ENCODE measurements around the gene PPP1R16B. TPM values are rescaled to one million over a fixed set of nuclear protein-coding genes. Genes with fewer than 3 reads are reported as not detected.
"Not testable (repeated sequence)": the region's sequence is repeated elsewhere in the genome, so short reads cannot be mapped to it uniquely, and the experiment has no call there.

The PPP1R16B gene
- total RNA-seq, 4 donors from 2014 or later, result 0.72 to 3.0 (median 1.4) TPM

DNA sequence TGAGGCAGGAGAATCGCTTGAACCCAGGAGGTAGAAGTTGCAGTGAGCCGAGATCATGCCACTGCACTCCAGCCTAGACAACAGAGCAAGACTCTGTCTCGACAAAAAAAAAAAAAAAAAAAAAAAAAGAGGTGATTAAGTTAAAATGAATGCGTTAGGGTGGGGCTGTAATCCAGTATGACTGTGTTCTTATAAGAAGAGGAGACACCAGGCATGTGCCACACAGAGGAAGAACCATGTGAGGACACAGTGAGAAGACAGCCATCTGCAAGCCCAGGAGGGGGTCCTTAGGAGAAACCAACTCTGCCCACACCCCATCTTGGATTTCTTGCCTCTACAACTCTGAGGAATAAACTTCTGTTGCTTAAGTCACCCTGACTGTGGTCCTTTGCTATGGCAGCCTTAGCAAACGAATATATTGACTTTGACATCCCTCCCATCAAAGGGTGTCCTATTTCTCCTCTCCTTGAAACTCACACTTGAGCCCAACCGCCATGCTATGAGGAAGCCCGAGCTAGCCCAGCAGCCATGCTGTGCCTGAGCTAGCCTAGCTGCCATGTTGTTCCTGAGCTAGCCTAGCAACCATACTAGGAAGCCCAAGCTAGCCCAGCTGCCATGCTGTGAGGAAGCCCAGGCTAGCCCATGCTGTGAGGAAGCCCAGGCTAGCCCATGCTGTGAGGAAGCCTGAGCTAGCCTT is 15.8 kb upstream of the PPP1R16B start:
- no peak for TF ChIP-seq CTCF (IDR thresholded peaks at IDR 0.05)
- no peak for TF ChIP-seq POLR2A (IDR thresholded peaks at IDR 0.05)
- H3K4me3 ChIP-seq (ENCODE audit: low read depth, poor library complexity, severe bottlenecking), result no peak overlapping the region
- 75 to 78% methylated on average over 7 of the region's 7 CpGs for WGBS, 2 donors
- peak in 1 of 2 donors; percentile 26 for DNase-seq (ENCODE audit: low spot score in 2 of 2)
- intact Hi-C loops (cut with DNase I; ENCODE audit: low total_unique reads), result no loop called here

DNA sequence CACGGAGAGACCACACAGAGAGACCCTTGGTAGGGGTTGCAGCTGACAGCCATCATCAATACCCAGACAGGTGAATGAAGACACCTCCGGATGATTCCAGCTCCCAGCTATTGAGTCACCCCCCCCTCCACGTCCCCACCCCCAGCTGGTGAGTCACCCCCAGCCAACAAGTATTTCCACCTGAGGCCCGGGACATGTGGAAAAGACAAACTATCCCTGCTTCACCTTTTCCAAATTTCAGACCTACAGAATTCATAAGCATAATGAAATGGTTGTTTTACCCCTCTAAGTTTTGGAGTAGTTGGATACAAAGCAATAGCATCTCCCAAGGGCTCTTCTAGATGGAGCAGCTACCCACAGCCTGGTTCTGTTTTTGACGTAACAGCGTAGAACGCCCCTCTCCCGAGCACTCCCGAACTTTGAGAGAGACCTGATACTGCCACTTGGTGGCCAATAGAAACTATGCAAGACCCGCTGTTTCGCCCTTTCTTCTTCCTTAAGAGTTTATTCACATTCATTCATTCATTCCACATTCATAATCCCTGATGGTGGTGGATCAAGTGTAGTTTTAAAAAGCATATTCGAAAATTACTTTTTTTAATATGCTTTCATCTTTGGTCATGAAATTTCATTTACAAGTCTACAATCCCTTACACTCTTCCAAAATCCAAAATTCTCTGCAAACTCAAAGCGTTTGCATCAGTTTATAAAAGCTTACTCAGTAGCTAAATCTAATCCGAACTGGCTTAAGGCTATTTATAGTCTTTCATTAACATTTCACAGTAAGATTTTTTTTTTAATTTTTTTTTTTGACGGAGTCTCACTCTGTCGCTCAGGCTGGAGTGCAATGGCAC is 15.1 kb upstream of the PPP1R16B start:
- WGBS, 2 donors, result 35 to 37% methylated on average over 14 to 16 of the region's 16 CpGs
- peak in 1 of 3 donors; percentile 11 for TF ChIP-seq CTCF (IDR thresholded peaks at IDR 0.05)
- TF ChIP-seq POLR2A (IDR thresholded peaks at IDR 0.05), result no peak
- H3K4me3 ChIP-seq (ENCODE audit: low read depth, poor library complexity, severe bottlenecking), result no peak overlapping the region
- intact Hi-C loops (cut with DNase I; ENCODE audit: low total_unique reads), result no loop called here
- DNase-seq (ENCODE audit: low spot score in 2 of 2), result no peak

DNA sequence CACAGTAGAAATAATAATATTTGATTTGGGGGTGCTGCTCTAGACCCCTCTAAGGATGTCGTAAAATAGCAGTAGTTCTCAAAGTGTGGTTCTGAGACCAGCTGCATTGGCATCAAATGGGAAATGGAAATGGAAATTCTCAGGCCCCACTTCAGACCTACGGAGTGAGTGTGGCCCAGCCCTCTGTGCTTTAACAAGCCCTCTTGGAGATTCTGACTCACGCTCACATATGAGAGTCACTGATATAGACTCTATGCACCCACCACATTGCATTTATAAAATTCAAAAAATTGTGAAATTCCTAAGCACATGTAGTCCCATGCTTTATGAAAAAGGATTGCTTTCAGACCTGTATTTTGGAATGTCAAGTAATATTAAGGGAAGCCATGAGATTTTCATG is 14.2 kb upstream of the PPP1R16B start:
- no peak overlapping the region for H3K4me3 ChIP-seq (ENCODE audit: low read depth, poor library complexity, severe bottlenecking)
- DNase-seq (ENCODE audit: low spot score in 2 of 2), result peak in 1 of 2 donors; percentile 32
- WGBS, 2 donors, result 74 to 76% methylated on average over 3 of the region's 3 CpGs
- TF ChIP-seq POLR2A (IDR thresholded peaks at IDR 0.05) (no peak), CTCF (IDR thresholded peaks at IDR 0.05) (no peak)
- intact Hi-C loops (cut with DNase I; ENCODE audit: low total_unique reads), result no loop called here

DNA sequence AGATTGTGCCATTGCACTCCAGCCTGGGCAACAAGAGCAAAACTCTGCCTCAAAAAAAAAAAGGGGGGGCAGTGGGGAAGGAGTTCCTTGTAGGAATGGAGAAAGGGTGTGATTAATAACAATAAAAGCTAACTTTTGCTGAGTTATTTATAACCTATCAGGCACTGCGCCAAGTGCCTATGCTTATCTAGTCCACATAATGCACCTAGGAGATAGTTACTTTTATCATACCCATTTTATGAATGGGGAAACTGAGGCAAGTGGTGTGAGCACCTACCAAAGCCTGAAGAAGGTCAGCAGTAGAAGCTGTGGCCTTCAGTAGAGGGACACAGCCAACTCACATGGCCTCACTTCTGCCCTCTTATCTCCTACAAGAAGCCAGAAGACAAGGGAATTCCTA is 13.6 kb upstream of the PPP1R16B start:
- no peak overlapping the region for H3K4me3 ChIP-seq (ENCODE audit: low read depth, poor library complexity, severe bottlenecking)
- intact Hi-C loops (cut with DNase I; ENCODE audit: low total_unique reads), result no loop called here
- peak in 1 of 2 donors; percentile 40 for DNase-seq (ENCODE audit: low spot score in 2 of 2)
- TF ChIP-seq CTCF (IDR thresholded peaks at IDR 0.05) (no peak), POLR2A (IDR thresholded peaks at IDR 0.05) (no peak)
- 91 to 97% methylated on average over 1 of the region's 1 CpG for WGBS, 2 donors

DNA sequence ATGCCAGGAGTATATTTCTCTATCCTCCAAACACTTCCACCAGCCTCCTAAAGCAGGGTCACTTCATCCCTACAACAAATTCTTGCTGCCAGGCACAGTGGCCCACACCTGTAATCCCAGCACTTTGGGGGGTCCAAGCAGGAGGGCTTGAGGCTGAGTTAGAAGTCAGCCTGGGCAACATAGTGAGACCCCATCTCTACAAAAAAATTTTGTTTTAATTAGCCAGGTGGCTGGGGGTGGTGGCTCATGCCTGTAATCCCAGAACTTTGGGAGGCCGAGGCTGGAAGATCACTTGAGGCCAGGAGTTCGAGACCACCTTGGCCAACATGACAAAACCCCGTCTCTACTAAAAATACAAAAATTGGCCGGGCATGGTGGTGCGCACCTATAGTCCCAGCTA is 11.4 kb upstream of the PPP1R16B start:
- WGBS, 2 donors, result 91 to 93% methylated on average over 5 of the region's 5 CpGs
- H3K4me3 ChIP-seq (ENCODE audit: low read depth, poor library complexity, severe bottlenecking); intact Hi-C loops (cut with DNase I; ENCODE audit: low total_unique reads): not testable (repeated sequence)
- peak in 1 of 2 donors; percentile 39 for DNase-seq (ENCODE audit: low spot score in 2 of 2)

DNA sequence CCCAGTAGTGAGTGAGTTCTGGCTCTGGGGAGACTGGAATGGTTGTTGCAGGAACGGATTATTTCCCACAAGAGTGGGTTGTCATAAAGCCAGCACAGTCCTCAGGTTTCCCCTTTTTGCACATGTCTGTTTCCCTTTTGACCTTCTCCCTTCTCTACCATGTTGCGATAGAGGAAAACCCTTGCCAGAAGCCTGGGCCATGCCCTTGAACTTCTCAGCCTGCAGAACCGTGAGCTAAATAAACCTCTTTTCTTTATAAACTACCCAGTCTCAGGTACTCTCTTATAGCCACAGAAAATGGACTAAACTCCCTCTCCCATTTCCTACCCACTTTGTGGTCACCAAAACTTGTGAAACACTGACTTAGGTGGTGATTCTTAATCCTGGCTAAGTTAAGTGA is 7.2 kb upstream of the PPP1R16B start:
- H3K4me3 ChIP-seq (ENCODE audit: low read depth, poor library complexity, severe bottlenecking), result no peak overlapping the region
- intact Hi-C loops (cut with DNase I; ENCODE audit: low total_unique reads), result loop anchor here (5.0 kb wide), 1 partner anchor 744 kb away; no protein-coding TSS in a partner anchor
- DNase-seq (ENCODE audit: low spot score in 2 of 2), result peak in 1 of 2 donors; percentile 26
- TF ChIP-seq CTCF (IDR thresholded peaks at IDR 0.05) (no peak), POLR2A (IDR thresholded peaks at IDR 0.05) (no peak)
- WGBS, 2 donors, result 86 to 89% methylated on average over 3 of the region's 3 CpGs
